ENCODE results near the gene LTBP1.

Gene LTBP1

GRCh38 chr2:33307659-33308270 lies 361.0 kb downstream of the LTBP1 start:
- DNase-seq (ENCODE audit: low spot score): no peak

- DNase-seq (ENCODE audit: low spot score): no peak
Measured at GRCh38 chr2:33312355-33312754, 365.6 kb downstream of the LTBP1 start.

GRCh38 chr2:33313039-33313438 lies 366.3 kb downstream of the LTBP1 start:
- DNase-seq (ENCODE audit: low spot score): no peak

GRCh38 chr2:33314541-33314940 lies 367.8 kb downstream of the LTBP1 start:
- no peak for DNase-seq (ENCODE audit: low spot score)

GRCh38 chr2:33316328-33316727 lies 369.6 kb downstream of the LTBP1 start:
- no peak for DNase-seq (ENCODE audit: low spot score)

- no peak for DNase-seq (ENCODE audit: low spot score)
Measured at GRCh38 chr2:33317369-33318007, 370.7 kb downstream of the LTBP1 start.

- DNase-seq (ENCODE audit: low spot score): no peak
Measured at GRCh38 chr2:33318456-33318855, 371.7 kb downstream of the LTBP1 start.

GRCh38 chr2:33320573-33320972 lies 373.8 kb downstream of the LTBP1 start:
- DNase-seq (ENCODE audit: low spot score): no peak

- peak; percentile 42 for DNase-seq (ENCODE audit: low spot score)
Measured at GRCh38 chr2:33321236-33321771, 374.6 kb downstream of the LTBP1 start.

GRCh38 chr2:33321876-33322483 lies 375.2 kb downstream of the LTBP1 start:
- peak; percentile 29 for DNase-seq (ENCODE audit: low spot score)

GRCh38 chr2:33322612-33323011 lies 375.9 kb downstream of the LTBP1 start:
- no peak for DNase-seq (ENCODE audit: low spot score)

GRCh38 chr2:33323957-33324356 lies 377.2 kb downstream of the LTBP1 start:
- no peak for DNase-seq (ENCODE audit: low spot score)

GRCh38 chr2:33326100-33326499 lies 379.3 kb downstream of the LTBP1 start:
- DNase-seq (ENCODE audit: low spot score): no peak

- no peak for DNase-seq (ENCODE audit: low spot score)
Measured at GRCh38 chr2:33333433-33333832, 386.7 kb downstream of the LTBP1 start.

- no peak for DNase-seq (ENCODE audit: low spot score)
Measured at GRCh38 chr2:33334083-33334482, 387.3 kb downstream of the LTBP1 start.

- DNase-seq (ENCODE audit: low spot score): no peak
Measured at GRCh38 chr2:33335516-33335915, 388.8 kb downstream of the LTBP1 start.

GRCh38 chr2:33336036-33336625 lies 389.4 kb downstream of the LTBP1 start:
- DNase-seq (ENCODE audit: low spot score): no peak

GRCh38 chr2:33337385-33337960 lies 390.7 kb downstream of the LTBP1 start:
- no peak for DNase-seq (ENCODE audit: low spot score)

- no peak for DNase-seq (ENCODE audit: low spot score)
Measured at GRCh38 chr2:33337981-33338380, 391.2 kb downstream of the LTBP1 start.

- no peak for DNase-seq (ENCODE audit: low spot score)
Measured at GRCh38 chr2:33339269-33339668, 392.5 kb downstream of the LTBP1 start.

GRCh38 chr2:33340280-33340679 lies 393.5 kb downstream of the LTBP1 start:
- DNase-seq (ENCODE audit: low spot score): peak; percentile 4

GRCh38 chr2:33342171-33342570 lies 395.4 kb downstream of the LTBP1 start:
- no peak for DNase-seq (ENCODE audit: low spot score)

- no peak for DNase-seq (ENCODE audit: low spot score)
Measured at GRCh38 chr2:33342705-33343104, 396.0 kb downstream of the LTBP1 start.
